ENCODE results near the gene SPA17. TPM values are rescaled to one million over a fixed set of nuclear protein-coding genes. Genes with fewer than 3 reads are reported as not detected.
A peak's percentile ranks its signal among the peaks of the same experiment; 100 is the strongest.

SPA17 gene
- total and polyA plus RNA-seq, 2 of the 8 experiments (the other 6 are each of a cell fraction or from before 2014, with no cell fraction given): 3.7 to 5.2 TPM

DNA sequence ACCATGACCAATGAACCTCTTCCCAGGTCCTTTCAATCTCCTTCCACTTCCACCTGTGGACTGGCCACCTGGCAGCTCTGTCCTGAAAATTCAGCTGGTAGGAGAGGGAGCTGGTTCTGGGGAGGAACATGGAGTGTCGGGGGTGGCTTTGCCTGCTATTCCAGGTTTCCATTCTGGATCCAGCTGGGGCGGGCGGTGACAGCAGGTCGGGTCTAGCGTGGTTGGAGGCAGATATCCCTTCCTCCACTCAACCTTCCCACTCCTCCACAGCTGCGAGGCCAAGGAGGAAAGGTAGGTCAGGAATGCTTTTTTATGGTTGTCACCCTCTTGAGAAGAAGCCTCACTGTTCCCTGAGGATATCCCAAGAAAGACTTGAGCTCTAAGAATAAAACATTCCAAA, 69.3 kb downstream of the SPA17 start:
- no peak overlapping the region for H3K18ac ChIP-seq (ENCODE audit: extremely low read depth, low read length)
- H4K5ac ChIP-seq (ENCODE audit: insufficient read length, low read depth, low read length): no peak overlapping the region
- ChIA-PET CTCF (ENCODE audit: partially characterized antibody) (interaction anchor here (1.0 to 28.0 kb wide), 9 partner anchors 4 to 123 kb away, joined by 3 to 382 read pairs (median 7); partner anchors contain the start of genes ESAM, NRGN, ROBO3 and VSIG2), POLR2A (ENCODE audit: partially characterized antibody) (interaction anchor here (0.6 to 1.9 kb wide), 3 partner anchors 11 to 421 kb away, joined by 3 to 7 read pairs (median 4); partner anchors contain the start of gene ESAM)
- 19% methylated on average over 6 of the region's 6 CpGs; no CpG with 5 or more reads in 1 of the 2 experiments for WGBS, 2 experiments (ENCODE audit: extremely low coverage in 1 of 2, insufficient coverage in 1 of 2, insufficient read length in 1 of 2, insufficient replicate concordance in 2 of 2, low coverage in 1 of 2, low lambda C conversion rate in 2 of 2, missing lambda C conversion rate in 1 of 2)
- H4K8ac ChIP-seq (ENCODE audit: extremely low read depth, insufficient read depth, low read length): no peak overlapping the region
- no peak overlapping the region for H2AK5ac ChIP-seq (ENCODE audit: low read depth, low read length)
- H4K20me1 ChIP-seq (replicated peaks in 1 of 2; ENCODE audit: control insufficient read depth in 1 of 2, insufficient read depth in 2 of 2, low read length in 2 of 2): peaks cover 14 to 26% of the 10 kb centered on the region in 2 experiments
- no peaks in the 10 kb centered on the region for H3K79me2 ChIP-seq (ENCODE audit: control insufficient read depth in 1 of 2, insufficient read depth in 2 of 2, low read length in 2 of 2)
- no peak overlapping the region for H3K9ac ChIP-seq (replicated peaks in 1 of 4; ENCODE audit: extremely low read depth in 1 of 4, low read depth in 3 of 4, low read length in 3 of 4)
- FAIRE-seq: no peak
- H3K56ac ChIP-seq (replicated peaks; ENCODE audit: insufficient read length, low read depth, low read length): no peak overlapping the region
- no peaks in the 10 kb centered on the region for H3K79me1 ChIP-seq (ENCODE audit: low read depth, low read length)
- peak overlapping the region; percentile 52; the same call in 1 of the 2 replicates for H2BK12ac ChIP-seq (ENCODE audit: low read depth, low read length)
- peaks cover 84 to 96% (median 93%) of the 10 kb centered on the region in 4 experiments for H3K27me3 ChIP-seq (replicated peaks in 1 of 4; ENCODE audit: control insufficient read depth in 3 of 4, extremely low read depth in 1 of 4, insufficient read depth in 3 of 4, low read length in 3 of 4)
- DNase-seq (ENCODE audit: low read depth in 1 of 2, low spot score in 2 of 2): no peak
- no peak overlapping the region for H2BK20ac ChIP-seq (ENCODE audit: low read length)
- no peak overlapping the region for H3K4me3 ChIP-seq (ENCODE audit: extremely low read depth in 1 of 4, insufficient read depth in 2 of 4, low read depth in 3 of 4, low read length in 4 of 4)
- H3K36me3 ChIP-seq (ENCODE audit: control insufficient read depth in 2 of 4, insufficient read depth in 4 of 4, low read length in 3 of 4): no peaks in the 10 kb centered on the region
- no peak overlapping the region for H3K27ac ChIP-seq (ENCODE audit: low read depth, low read length)
- H3K4me1 ChIP-seq (replicated peaks in 1 of 4; ENCODE audit: control insufficient read depth in 3 of 4, insufficient read depth in 4 of 4, low read length in 3 of 4): peaks cover 0 to 26% (median 12%) of the 10 kb centered on the region in 4 experiments; a peak in 6 of 7 replicates
- H3K4me2 ChIP-seq (ENCODE audit: insufficient read depth in 1 of 2, low read depth in 2 of 2, low read length in 2 of 2): no peak overlapping the region
- no peak overlapping the region for H3K4ac ChIP-seq (replicated peaks; ENCODE audit: insufficient read length, low read depth, low read length)
- no peak overlapping the region for H2AFZ ChIP-seq (ENCODE audit: low read length)
- no peak overlapping the region for H2BK5ac ChIP-seq (ENCODE audit: low read depth, low read length)
- TF ChIP-seq SP4 (IDR thresholded peaks at IDR 0.05; ENCODE audit: low read length) (no peak), RNF2 (IDR thresholded peaks at IDR 0.05; ENCODE audit: borderline replicate concordance, low read depth, low read length, missing control alignments, poor library complexity, severe bottlenecking) (peak; percentile 64), EZH2 (IDR thresholded peaks at IDR 0.05; ENCODE audit: low read depth, low read length, severe bottlenecking) (peak; percentile 87), SUZ12 (IDR thresholded peaks at IDR 0.05; ENCODE audit: low read length) (peak; percentile 89)
- H3K14ac ChIP-seq (ENCODE audit: insufficient read length): no peak overlapping the region
- H4K91ac ChIP-seq (replicated peaks; ENCODE audit: insufficient read length, low read length): no peak overlapping the region
- no peaks in the 10 kb centered on the region for H3K9me3 ChIP-seq (ENCODE audit: insufficient read depth in 2 of 2, low read depth in 1 of 2, low read length in 1 of 2)
- peaks cover 19% of the 10 kb centered on the region for H3K23me2 ChIP-seq (ENCODE audit: low read depth, low read length)
- H3K23ac ChIP-seq (ENCODE audit: insufficient read length): no peak overlapping the region
- no peak overlapping the region for H2BK120ac ChIP-seq (replicated peaks; ENCODE audit: low read depth, low read length)
- no peak overlapping the region for H2BK15ac ChIP-seq (ENCODE audit: low read length)

All from H1 (cell line).